HG03432 (cell line): ENCODE data around the gene ZNRD2.
A peak's percentile ranks its signal among the peaks of the same experiment; 100 is the strongest.

ENCODE experiments used
- ATAC-seq: cut with Tn5 transposase; IDR thresholded peaks from one replicate; pipeline ENCODE4 v1.9.1; 2021; ENCODE audit warnings: mild to moderate bottlenecking, moderate library complexity; ENCODE audit not compliant: unreplicated experiment

Gene ZNRD2

GRCh38 chr11:65572356-65573051 lies 2.2 kb downstream of the ZNRD2 start, which contains the start of gene FAM89B:
Gene FAM89B, plus strand, starts transcription at chr11:65572538. Its CDS starts 132 bp downstream, at chr11:65572670.
- ATAC-seq = no peak

- no peak for ATAC-seq
Observed at GRCh38 chr11:65573391-65574079, 3.3 kb downstream of the ZNRD2 start.

- peak; percentile 26 for ATAC-seq
Observed at GRCh38 chr11:65574109-65574810, 4.0 kb downstream of the ZNRD2 start.

DNA sequence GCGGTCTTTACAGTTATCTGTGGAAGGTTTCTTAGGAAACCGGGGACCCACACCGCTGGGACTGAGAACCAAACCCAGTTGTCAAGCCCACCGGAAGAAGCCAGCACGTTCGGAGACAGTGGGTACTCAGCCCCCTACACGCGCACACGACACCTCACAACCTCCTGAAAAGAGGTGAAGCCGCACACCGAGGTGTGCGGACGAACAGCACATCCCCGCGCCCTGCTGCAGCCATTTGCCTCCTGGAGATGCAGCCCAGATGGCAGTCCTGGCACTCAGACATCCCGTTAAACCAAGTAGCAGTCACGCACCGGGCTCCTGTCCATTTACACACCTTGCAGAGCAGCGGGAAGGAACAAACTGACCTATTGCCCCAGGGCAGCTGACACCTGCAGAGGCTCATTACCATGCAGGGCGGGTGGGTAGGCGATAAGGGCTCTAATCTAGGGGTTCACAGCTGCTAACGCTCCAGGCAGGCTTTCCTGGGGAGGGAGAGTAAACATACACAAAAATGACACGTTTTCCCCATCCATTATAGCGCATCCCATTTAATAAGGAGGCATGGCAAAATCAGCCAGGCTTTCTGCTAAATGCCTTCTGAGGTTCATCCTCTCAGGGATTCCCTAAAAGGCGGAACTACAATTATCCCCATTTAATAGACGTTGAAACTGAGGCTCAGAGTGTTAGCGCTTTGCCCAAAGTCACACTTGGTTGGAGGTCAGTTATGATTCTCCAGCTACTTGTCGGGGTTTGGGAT lies 4.7 kb downstream of the ZNRD2 start:
- no peak for ATAC-seq

DNA sequence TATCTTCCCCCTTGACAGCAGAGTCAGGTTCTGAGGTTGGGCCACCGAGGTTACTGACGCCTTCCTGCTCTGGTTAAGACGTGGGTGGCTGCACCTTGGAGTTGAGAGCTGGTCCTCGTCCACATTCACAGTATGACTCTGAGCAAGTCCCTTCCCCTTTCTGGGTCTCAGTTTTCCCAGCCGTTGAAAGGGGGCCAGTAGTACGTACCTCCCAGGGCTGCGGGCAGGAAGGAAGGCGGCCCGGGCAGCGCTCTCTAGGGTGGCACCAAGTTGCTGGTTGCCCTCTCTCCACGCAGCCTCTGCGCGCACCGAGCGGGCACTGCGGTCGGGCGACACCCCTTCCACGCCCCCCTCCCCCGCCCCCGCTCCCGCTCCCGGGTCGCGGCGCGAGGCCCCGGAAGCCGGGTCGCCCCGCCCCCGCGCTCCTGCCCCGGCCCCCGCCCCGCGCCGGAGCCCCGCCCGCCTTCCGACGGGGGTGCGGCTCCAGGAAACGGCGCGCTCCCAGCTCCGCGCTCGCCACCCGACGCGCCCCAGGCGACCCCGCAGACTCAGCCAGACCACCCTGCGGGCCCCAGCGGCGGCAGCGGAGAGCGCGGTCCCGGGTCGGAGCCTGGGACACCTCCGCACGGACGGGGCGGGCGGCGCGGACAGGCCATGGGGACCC lies 5.4 kb downstream of the ZNRD2 start, which contains the start of gene EHBP1L1:
Gene EHBP1L1, plus strand, starts transcription at position 486 of the 664 bp plus-strand sequence. CDS start 250 bp downstream, outside the sequence.
- ATAC-seq = peak; percentile 21

DNA sequence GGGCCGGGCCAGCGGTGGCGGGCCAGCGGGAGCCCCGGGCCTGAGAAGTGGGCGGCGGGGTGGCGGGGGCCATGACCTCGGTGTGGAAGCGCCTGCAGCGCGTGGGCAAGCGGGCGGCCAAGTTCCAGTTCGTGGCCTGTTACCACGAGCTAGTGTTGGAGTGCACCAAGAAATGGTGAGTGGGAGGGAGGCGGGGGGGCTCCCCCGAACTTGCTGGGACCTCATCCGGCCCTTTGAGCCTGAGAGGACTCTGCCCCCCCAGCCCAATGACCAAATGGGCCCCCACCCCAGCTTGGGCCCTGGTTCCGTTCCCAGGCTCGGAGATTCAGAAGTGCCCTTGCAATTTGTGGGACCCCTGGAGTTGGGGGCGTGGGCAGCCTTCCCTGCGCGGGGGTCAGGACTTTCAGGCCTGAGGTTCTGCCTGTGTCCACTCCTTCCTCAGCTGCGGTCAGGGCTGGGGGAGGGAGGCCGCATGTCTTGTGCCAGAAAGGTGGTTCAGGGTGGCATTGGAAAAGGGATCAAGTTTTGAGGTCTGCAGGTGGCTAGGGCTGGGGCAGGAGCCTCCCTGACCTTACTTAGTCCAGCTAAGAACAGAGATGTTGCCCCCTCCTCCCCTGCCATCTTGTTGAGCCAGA lies 6.1 kb downstream of the ZNRD2 start:
- ATAC-seq = no peak

DNA sequence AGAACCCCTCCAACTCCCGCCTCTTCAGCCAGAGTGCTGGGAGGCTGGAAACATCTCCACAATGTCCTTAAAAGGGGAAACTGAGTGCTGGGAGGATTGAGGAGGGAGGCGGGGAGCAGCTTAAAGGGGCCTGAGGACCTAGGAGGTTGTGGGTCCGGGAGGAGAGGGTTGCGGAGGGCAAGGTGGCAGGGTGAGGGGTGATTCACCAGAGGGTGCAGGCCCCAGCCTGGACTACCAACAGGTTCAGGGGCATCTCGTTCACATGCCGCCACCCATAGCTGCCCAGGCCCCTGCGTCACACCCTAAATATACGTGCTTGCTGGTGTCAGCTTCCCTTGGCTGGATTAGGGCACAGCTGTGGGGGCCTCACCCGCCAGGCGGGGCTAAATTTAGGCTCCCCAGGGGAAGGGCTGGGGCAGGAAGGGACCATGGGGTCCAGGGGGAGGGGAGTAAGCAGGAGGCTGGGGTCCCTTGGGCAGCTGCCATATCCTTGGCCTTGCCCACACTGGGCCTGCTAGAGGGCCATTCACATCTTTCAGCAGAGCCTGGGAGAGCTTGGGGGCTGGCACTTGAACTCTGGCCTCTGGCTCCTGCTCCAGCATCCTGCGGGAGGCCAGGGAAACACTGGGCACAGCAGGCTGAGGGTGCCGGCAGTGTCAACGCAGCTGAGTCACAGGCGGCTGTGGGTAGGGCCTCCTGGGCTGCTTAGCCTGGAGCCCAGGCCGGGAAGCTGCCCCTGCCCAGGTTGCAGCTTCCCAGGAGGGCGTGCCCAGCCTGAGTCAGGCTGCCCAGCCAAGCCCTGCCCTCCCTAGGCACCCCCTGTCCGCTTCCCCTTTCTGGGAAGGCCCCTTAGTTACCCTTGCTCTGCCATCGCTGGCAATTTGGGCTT lies 6.8 kb downstream of the ZNRD2 start:
- ATAC-seq = no peak

GRCh38 chr11:65577756-65578109 lies 7.5 kb downstream of the ZNRD2 start:
- no peak for ATAC-seq

DNA sequence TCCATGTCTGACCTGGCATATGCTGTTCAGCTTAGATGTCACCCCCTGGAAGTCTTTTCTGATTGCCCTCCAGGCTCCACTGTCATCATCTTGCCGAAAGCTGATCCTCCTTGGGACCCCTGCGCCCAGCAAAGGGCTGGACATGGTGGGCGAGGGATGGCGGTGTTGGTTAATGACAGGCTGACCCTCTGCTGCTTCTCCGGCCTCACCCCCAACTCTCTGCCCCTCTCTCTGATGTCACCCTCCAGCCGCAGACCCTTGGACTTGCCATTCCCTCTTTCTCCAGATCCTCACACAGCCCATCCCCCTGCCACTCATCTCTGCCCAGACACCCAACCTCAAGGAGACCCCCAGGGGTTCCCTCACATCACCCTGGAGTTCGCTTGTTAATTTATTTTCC lies 7.9 kb downstream of the ZNRD2 start:
- no peak for ATAC-seq

- no peak for ATAC-seq
Observed at GRCh38 chr11:65578667-65579066, 8.4 kb downstream of the ZNRD2 start.

DNA sequence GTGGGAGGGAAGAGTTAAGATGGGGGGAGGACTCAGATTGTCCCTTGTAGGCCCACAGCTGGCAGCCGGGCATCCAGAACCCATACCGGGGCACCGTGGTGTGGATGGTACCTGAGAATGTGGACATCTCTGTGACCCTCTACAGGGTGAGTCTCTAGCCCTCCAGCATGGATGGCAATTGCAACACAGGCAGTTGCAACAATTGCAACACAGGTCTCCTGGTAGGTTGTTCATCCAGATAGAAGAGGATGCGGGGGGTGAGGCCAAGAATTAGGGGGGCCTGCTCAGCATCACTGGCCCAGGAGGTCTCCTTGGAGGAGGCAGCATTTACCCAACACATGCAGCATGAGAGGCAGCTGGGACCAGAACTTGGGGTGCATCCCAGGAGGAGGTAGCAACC lies 9.0 kb downstream of the ZNRD2 start:
- no peak for ATAC-seq

- ATAC-seq = no peak
Observed at GRCh38 chr11:65580031-65580692, 9.9 kb downstream of the ZNRD2 start.

DNA sequence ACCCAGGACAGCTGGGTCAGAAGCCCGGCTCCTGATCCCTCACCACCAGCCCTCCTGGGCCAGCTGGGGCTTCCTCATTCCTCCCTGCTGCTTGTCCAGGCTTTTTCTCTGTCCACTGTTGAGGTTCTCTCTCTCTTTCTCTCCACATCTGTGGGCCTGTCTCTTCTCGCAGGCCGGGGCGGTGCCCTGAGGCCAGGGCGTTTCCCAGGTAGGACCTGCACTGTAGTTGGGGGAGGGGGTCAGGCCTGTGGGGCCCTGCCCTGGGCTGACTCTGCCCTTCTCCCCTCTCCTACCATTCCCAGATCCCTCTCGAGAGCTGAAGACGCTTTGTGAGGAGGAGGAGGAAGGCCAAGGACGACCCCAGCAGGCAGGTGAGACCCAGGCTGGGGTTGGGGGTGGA lies 10.5 kb downstream of the ZNRD2 start:
- no peak for ATAC-seq

DNA sequence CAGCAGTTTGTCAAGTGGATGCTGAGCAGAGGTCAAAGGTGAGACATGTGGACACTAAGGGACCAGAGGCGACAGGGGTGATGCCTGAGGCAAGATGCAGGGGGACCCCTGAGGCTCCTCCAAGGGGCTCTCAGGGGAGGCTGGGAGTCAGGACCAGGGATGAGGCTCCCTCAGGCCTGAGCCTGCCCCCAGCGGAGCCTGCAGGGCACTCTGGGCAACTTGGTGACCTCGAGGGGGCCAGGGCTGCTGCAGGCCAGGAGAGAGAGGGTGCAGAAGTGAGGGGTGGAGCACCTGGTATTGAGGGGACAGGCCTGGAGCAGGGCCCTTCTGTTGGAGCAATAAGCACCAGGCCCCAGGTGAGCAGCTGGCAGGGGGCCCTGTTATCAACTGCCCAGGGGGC lies 11.7 kb downstream of the ZNRD2 start:
- no peak for ATAC-seq

- ATAC-seq = no peak
Observed at GRCh38 chr11:65583589-65583988, 13.3 kb downstream of the ZNRD2 start.

DNA sequence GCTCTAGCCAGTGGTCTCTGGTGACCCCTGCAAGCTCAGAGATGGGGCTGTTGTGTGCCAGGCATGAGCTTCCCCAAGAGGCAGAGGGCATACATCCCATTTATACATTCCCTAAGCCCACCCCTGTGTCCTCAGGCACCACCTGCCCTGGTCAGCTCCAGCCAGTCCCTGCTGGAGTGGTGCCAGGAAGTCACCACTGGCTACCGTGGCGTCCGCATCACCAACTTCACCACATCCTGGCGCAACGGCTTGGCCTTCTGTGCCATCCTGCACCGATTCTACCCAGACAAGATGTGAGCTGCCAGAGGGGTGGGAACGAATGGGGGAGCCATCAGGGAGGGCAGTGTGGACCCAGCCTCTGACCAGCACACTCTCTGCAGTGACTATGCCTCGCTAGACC lies 13.8 kb downstream of the ZNRD2 start:
- ATAC-seq = no peak

- ATAC-seq = no peak
Observed at GRCh38 chr11:65584723-65585171, 14.5 kb downstream of the ZNRD2 start.

DNA sequence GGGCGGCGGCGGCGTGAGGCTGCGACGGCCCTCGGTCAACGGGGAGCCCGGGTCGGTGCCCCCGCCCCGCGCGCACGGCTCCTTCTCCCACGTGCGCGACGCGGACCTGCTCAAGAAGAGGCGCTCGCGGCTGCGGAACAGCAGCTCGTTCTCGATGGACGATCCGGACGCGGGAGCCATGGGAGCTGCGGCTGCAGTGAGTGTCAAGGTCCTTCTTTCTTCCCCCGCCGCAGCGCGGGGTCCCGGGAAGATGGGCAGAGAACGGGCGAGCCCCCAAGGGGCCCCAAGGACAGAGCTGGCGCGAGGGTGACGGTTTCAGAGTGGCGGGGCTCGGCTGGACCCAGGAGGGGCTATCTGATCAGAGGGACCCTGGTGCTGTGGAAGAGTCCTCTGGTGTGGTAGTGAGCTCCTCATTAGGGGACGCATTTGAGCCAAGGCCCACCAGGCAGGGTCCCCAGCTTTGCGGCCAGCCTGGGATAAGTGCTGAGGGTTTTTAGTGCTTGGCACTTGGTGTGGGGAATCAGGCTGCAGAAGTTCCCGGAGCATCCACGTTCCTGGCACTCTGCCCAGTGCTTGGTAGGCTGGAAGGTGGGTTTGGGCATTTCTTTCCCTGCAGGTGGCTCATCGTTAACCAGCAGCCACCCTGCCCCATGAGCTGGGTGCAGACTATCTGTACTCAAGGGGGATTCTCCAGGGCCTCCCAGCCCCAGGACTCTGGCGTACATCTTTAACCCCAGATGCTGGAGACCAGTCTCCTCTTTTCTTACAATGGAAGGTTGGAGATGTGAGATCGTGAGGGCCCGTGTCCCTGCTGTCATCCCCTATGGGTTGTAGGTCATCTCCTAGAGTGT lies 15.3 kb downstream of the ZNRD2 start:
- no peak for ATAC-seq
